ENCODE data around the gene SMOC2. TPM values are rescaled to one million over a fixed set of nuclear protein-coding genes. Genes with fewer than 3 reads are reported as not detected.

SMOC2 gene
- total RNA-seq, 4 donors from 2014 or later, result 45.8 to 130 (median 84.0) TPM

- H3K9me3 ChIP-seq, result no peaks in the 10 kb centered on the region
- peak overlapping the region; percentile 20 to 64 (median 51) for H3K27ac ChIP-seq (replicated peaks in 1 of 4)
- intact Hi-C loops (cut with DNase I), result no loop called here
- no peaks in the 10 kb centered on the region for H3K27me3 ChIP-seq
- H3K36me3 ChIP-seq, result peaks cover 0 to 4% (median 0%) of the 10 kb centered on the region in 4 donors
- peaks cover 0 to 43% (median 30%) of the 10 kb centered on the region in 4 donors for H3K4me1 ChIP-seq
- no peak for TF ChIP-seq EP300 (IDR thresholded peaks at IDR 0.05)
- TF ChIP-seq POLR2AphosphoS5 (IDR thresholded peaks at IDR 0.05), result no peak
- TF ChIP-seq CTCF (IDR thresholded peaks at IDR 0.05), result no peak
- TF ChIP-seq POLR2A (IDR thresholded peaks at IDR 0.05; ENCODE audit: low read depth), result no peak
- 44% methylated on average over 17 of the region's 18 CpGs for WGBS
- no peak for DNase-seq (ENCODE audit: extremely low spot score)
- no peak overlapping the region for H3K4me3 ChIP-seq
Observed at GRCh38 chr6:168452685-168453377, 11.8 kb downstream of the SMOC2 start.

- H3K9me3 ChIP-seq, result no peaks in the 10 kb centered on the region
- H3K4me1 ChIP-seq, result peaks cover 0 to 39% (median 29%) of the 10 kb centered on the region in 4 donors
- H3K27me3 ChIP-seq, result no peaks in the 10 kb centered on the region
- DNase-seq (ENCODE audit: extremely low spot score), result no peak
- no peak overlapping the region for H3K27ac ChIP-seq (replicated peaks in 1 of 4)
- 92% methylated on average over 32 of the region's 32 CpGs for WGBS
- TF ChIP-seq POLR2AphosphoS5 (IDR thresholded peaks at IDR 0.05) (no peak), EP300 (IDR thresholded peaks at IDR 0.05) (no peak), CTCF (IDR thresholded peaks at IDR 0.05) (no peak), POLR2A (IDR thresholded peaks at IDR 0.05; ENCODE audit: low read depth) (no peak)
- intact Hi-C loops (cut with DNase I), result no loop called here
- no peak overlapping the region for H3K4me3 ChIP-seq
- H3K36me3 ChIP-seq, result peaks cover 0 to 4% (median 0%) of the 10 kb centered on the region in 4 donors
Observed at GRCh38 chr6:168455847-168456530, 15.0 kb downstream of the SMOC2 start.

GRCh38 chr6:168456907-168457652 lies 16.1 kb downstream of the SMOC2 start:
- intact Hi-C loops (cut with DNase I), result no loop called here
- no peak overlapping the region for H3K4me3 ChIP-seq
- DNase-seq (ENCODE audit: extremely low spot score), result no peak
- WGBS, result 96% methylated on average over 22 of the region's 31 CpGs
- no peak overlapping the region for H3K27ac ChIP-seq (replicated peaks in 1 of 4)
- H3K9me3 ChIP-seq, result no peaks in the 10 kb centered on the region
- TF ChIP-seq POLR2A (IDR thresholded peaks at IDR 0.05; ENCODE audit: low read depth), result no peak
- TF ChIP-seq POLR2AphosphoS5 (IDR thresholded peaks at IDR 0.05), result no peak
- no peak for TF ChIP-seq EP300 (IDR thresholded peaks at IDR 0.05)
- TF ChIP-seq CTCF (IDR thresholded peaks at IDR 0.05), result no peak
- no peaks in the 10 kb centered on the region for H3K27me3 ChIP-seq
- H3K36me3 ChIP-seq, result peaks cover 0 to 4% (median 0%) of the 10 kb centered on the region in 4 donors
- H3K4me1 ChIP-seq, result peaks cover 0 to 29% (median 18%) of the 10 kb centered on the region in 4 donors

GRCh38 chr6:168457653-168457934 lies 16.6 kb downstream of the SMOC2 start:
- H3K9me3 ChIP-seq, result no peaks in the 10 kb centered on the region
- no peak for TF ChIP-seq CTCF (IDR thresholded peaks at IDR 0.05)
- no peak for TF ChIP-seq POLR2A (IDR thresholded peaks at IDR 0.05; ENCODE audit: low read depth)
- no peak for TF ChIP-seq POLR2AphosphoS5 (IDR thresholded peaks at IDR 0.05)
- TF ChIP-seq EP300 (IDR thresholded peaks at IDR 0.05), result no peak
- no peak overlapping the region for H3K4me3 ChIP-seq
- intact Hi-C loops (cut with DNase I), result no loop called here
- no peak overlapping the region for H3K27ac ChIP-seq (replicated peaks in 1 of 4)
- peaks cover 0 to 23% (median 13%) of the 10 kb centered on the region in 4 donors for H3K4me1 ChIP-seq
- no peak for DNase-seq (ENCODE audit: extremely low spot score)
- 83% methylated on average over 7 of the region's 7 CpGs for WGBS
- peaks cover 0 to 4% (median 0%) of the 10 kb centered on the region in 4 donors for H3K36me3 ChIP-seq
- no peaks in the 10 kb centered on the region for H3K27me3 ChIP-seq
